HEK293 (cell line): ENCODE measurements around the gene UST.

Experiments
- CTCF ChIA-PET: fragments of 350-600 bp; formaldehyde crosslinking; extraction: SDS; loops from one replicate; lab custom pipeline; 2021; ENCODE audit warnings: antibody characterized with exemption; lab: Yijun Ruan, JAX
- POLR2A ChIA-PET: fragments of 300-600 bp; formaldehyde crosslinking; extraction: SDS; loops from one replicate; lab custom pipeline; 2020; ENCODE audit warnings: antibody characterized with exemption, inconsistent platforms; lab: Yijun Ruan, JAX
- H3K27ac ChIP-seq: fragments of 200-500 bp; sonication (Bioruptor generic); 2 replicates; pipeline ENCODE4 v1.5.1; 2014; ENCODE audit warnings: low read depth, low read length, control low read depth, inconsistent platforms; ENCODE audit errors: extremely low read depth
- H3K36me3 ChIP-seq, 2 experiments: fragments of 200-500 bp in 1 of 2; sonication (Bioruptor generic) in 1 of 2; 1 replicate in 1 of 2; 2 replicates in 1 of 2; pipeline ENCODE4 v1.5.1; 2014 to 2017; ENCODE audit warnings: inconsistent platforms in 2 of 2, low read length in 2 of 2; ENCODE audit not compliant: control insufficient read depth in 2 of 2, insufficient read depth in 1 of 2
- H3K4me1 ChIP-seq: fragments of 200-500 bp; sonication (Bioruptor generic); 2 replicates; pipeline ENCODE4 v1.5.1; 2014; ENCODE audit warnings: mild to moderate bottlenecking, low read length, inconsistent platforms; ENCODE audit not compliant: control insufficient read depth, insufficient read depth
- H3K4me3 ChIP-seq: 2 replicates; pipeline ENCODE4 v1.5.1; 2011; ENCODE audit warnings: low read depth, mild to moderate bottlenecking, control low read depth, low read length, moderate library complexity
- H3K9me3 ChIP-seq: fragments of 200-500 bp; sonication (Bioruptor generic); 2 replicates; pipeline ENCODE4 v1.5.1; 2014; ENCODE audit warnings: low read depth, low read length, inconsistent platforms; ENCODE audit not compliant: control insufficient read depth, insufficient read depth
- BCL11A ChIP-seq: fragments of 450-650 bp; formaldehyde crosslinking; IDR thresholded peaks from 2 replicates; pipeline ENCODE4 v1.5.1; 2016; ENCODE audit warnings: low read depth, missing biosample characterization, missing genetic modification characterization
- BCL11B ChIP-seq: fragments of 450-650 bp; formaldehyde crosslinking; IDR thresholded peaks from 2 replicates; pipeline ENCODE4 v1.5.1; 2016; ENCODE audit warnings: low read depth, missing biosample characterization, missing genetic modification characterization
- BCL6B ChIP-seq: fragments of 450-650 bp; formaldehyde crosslinking; IDR thresholded peaks from 2 replicates; pipeline ENCODE4 v1.5.1; 2017; ENCODE audit warnings: missing biosample characterization, missing genetic modification characterization
- GLI2 ChIP-seq: fragments of 450-650 bp; formaldehyde crosslinking; IDR thresholded peaks from 2 replicates; pipeline ENCODE4; 2017; ENCODE audit warnings: missing biosample characterization, missing genetic modification characterization, low read depth, borderline replicate concordance
- WT1 ChIP-seq: fragments of 450-650 bp; formaldehyde crosslinking; IDR thresholded peaks from 2 replicates; pipeline ENCODE4 v1.5.1; 2016; ENCODE audit warnings: missing biosample characterization, missing genetic modification characterization
- ZBTB21 ChIP-seq: fragments of 450-650 bp; formaldehyde crosslinking; IDR thresholded peaks from 2 replicates; pipeline ENCODE4 v1.5.1; 2017; ENCODE audit warnings: missing biosample characterization, missing genetic modification characterization
- ZFP3 ChIP-seq: fragments of 450-650 bp; formaldehyde crosslinking; IDR thresholded peaks from 2 replicates; pipeline ENCODE4 v1.5.1; 2016; ENCODE audit warnings: low read depth, missing biosample characterization, missing genetic modification characterization
- ZNF174 ChIP-seq: fragments of 450-650 bp; formaldehyde crosslinking; IDR thresholded peaks from 2 replicates; pipeline ENCODE4 v1.5.0; 2017; ENCODE audit warnings: missing biosample characterization, mild to moderate bottlenecking, missing genetic modification characterization
- ZNF266 ChIP-seq: fragments of 450-650 bp; formaldehyde crosslinking; IDR thresholded peaks from 2 replicates; pipeline ENCODE4 v1.5.1; 2016; ENCODE audit warnings: missing biosample characterization, missing genetic modification characterization, low read depth
- ZNF302 ChIP-seq: fragments of 450-650 bp; formaldehyde crosslinking; IDR thresholded peaks from 2 replicates; pipeline ENCODE4 v1.5.1; 2016; ENCODE audit warnings: missing biosample characterization, missing genetic modification characterization, low read depth
- ZNF513 ChIP-seq: fragments of 450-650 bp; IDR thresholded peaks from 2 replicates; pipeline ENCODE4 v1.5.1; 2018; ENCODE audit warnings: missing biosample characterization, missing genetic modification characterization
- ZNF560 ChIP-seq: fragments of 450-650 bp; formaldehyde crosslinking; IDR thresholded peaks from 2 replicates; pipeline ENCODE4 v1.5.1; 2017; ENCODE audit warnings: missing biosample characterization, missing genetic modification characterization, borderline replicate concordance
- ZNF610 ChIP-seq: fragments of 450-650 bp; formaldehyde crosslinking; IDR thresholded peaks from 2 replicates; pipeline ENCODE4 v1.5.1; 2016; ENCODE audit warnings: missing biosample characterization, missing genetic modification characterization, borderline replicate concordance
- ZSCAN5A ChIP-seq: fragments of 450-650 bp; formaldehyde crosslinking; IDR thresholded peaks from 2 replicates; pipeline ENCODE4 v1.5.1; 2016; ENCODE audit warnings: missing biosample characterization, missing genetic modification characterization
- TF ChIP-seq, protein P1 (sequence below): fragments of 450-650 bp; formaldehyde crosslinking; IDR thresholded peaks from 2 replicates; pipeline ENCODE4 v1.5.1; 2016; ENCODE audit warnings: missing biosample characterization, missing genetic modification characterization
- TF ChIP-seq, protein P2 (sequence below): fragments of 450-650 bp; formaldehyde crosslinking; conservative IDR thresholded peaks from 2 replicates; pipeline ENCODE4 v1.5.1; 2016; ENCODE audit warnings: low read depth, missing biosample characterization, missing genetic modification characterization
- TF ChIP-seq, protein P3 (sequence below): fragments of 450-650 bp; formaldehyde crosslinking; IDR thresholded peaks from 2 replicates; pipeline ENCODE4; 2016; ENCODE audit warnings: missing biosample characterization, missing genetic modification characterization
- TF ChIP-seq, protein P4 (sequence below): fragments of 450-650 bp; formaldehyde crosslinking; IDR thresholded peaks from 2 replicates; pipeline ENCODE4 v1.5.1; 2017; ENCODE audit warnings: missing biosample characterization, missing genetic modification characterization

Gene UST

DNA sequence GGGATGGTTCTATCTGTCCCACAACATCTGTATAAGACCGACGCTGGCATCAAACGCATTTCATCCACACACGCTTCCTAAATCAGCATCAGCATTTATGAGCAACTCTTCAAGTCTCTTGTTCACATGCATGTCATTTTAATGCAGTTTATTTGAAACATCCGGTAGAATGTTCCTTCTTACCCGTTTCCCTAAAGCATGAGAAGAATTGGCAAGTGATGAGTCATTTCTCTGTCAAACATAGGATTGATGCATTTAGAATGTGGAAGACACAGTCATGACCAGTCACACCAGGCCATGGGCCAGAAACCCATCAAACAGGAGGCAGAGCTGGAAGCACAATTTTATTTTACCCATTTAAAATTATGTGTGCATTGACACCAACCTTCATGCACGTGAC is 122.8 kb downstream of the UST start:
- ChIA-PET POLR2A (no interaction called here), CTCF (interaction anchor here (0.6 kb wide), 2 partner anchors 46 to 223 kb away, joined by 3 to 4 read pairs; no protein-coding TSS in a partner anchor)
- H3K4me3 ChIP-seq = no peak overlapping the region
- H3K4me1 ChIP-seq = peaks cover 16% of the 10 kb centered on the region
- TF ChIP-seq, protein P1, sequence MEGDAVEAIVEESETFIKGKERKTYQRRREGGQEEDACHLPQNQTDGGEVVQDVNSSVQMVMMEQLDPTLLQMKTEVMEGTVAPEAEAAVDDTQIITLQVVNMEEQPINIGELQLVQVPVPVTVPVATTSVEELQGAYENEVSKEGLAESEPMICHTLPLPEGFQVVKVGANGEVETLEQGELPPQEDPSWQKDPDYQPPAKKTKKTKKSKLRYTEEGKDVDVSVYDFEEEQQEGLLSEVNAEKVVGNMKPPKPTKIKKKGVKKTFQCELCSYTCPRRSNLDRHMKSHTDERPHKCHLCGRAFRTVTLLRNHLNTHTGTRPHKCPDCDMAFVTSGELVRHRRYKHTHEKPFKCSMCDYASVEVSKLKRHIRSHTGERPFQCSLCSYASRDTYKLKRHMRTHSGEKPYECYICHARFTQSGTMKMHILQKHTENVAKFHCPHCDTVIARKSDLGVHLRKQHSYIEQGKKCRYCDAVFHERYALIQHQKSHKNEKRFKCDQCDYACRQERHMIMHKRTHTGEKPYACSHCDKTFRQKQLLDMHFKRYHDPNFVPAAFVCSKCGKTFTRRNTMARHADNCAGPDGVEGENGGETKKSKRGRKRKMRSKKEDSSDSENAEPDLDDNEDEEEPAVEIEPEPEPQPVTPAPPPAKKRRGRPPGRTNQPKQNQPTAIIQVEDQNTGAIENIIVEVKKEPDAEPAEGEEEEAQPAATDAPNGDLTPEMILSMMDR = no peak
- TF ChIP-seq ZNF302 (no peak), WT1 (tag by site-specific recombination) (no peak), ZNF560 (tag by site-specific recombination) (no peak), GLI2 (tag by site-specific recombination) (no peak)
- TF ChIP-seq, protein P2, sequence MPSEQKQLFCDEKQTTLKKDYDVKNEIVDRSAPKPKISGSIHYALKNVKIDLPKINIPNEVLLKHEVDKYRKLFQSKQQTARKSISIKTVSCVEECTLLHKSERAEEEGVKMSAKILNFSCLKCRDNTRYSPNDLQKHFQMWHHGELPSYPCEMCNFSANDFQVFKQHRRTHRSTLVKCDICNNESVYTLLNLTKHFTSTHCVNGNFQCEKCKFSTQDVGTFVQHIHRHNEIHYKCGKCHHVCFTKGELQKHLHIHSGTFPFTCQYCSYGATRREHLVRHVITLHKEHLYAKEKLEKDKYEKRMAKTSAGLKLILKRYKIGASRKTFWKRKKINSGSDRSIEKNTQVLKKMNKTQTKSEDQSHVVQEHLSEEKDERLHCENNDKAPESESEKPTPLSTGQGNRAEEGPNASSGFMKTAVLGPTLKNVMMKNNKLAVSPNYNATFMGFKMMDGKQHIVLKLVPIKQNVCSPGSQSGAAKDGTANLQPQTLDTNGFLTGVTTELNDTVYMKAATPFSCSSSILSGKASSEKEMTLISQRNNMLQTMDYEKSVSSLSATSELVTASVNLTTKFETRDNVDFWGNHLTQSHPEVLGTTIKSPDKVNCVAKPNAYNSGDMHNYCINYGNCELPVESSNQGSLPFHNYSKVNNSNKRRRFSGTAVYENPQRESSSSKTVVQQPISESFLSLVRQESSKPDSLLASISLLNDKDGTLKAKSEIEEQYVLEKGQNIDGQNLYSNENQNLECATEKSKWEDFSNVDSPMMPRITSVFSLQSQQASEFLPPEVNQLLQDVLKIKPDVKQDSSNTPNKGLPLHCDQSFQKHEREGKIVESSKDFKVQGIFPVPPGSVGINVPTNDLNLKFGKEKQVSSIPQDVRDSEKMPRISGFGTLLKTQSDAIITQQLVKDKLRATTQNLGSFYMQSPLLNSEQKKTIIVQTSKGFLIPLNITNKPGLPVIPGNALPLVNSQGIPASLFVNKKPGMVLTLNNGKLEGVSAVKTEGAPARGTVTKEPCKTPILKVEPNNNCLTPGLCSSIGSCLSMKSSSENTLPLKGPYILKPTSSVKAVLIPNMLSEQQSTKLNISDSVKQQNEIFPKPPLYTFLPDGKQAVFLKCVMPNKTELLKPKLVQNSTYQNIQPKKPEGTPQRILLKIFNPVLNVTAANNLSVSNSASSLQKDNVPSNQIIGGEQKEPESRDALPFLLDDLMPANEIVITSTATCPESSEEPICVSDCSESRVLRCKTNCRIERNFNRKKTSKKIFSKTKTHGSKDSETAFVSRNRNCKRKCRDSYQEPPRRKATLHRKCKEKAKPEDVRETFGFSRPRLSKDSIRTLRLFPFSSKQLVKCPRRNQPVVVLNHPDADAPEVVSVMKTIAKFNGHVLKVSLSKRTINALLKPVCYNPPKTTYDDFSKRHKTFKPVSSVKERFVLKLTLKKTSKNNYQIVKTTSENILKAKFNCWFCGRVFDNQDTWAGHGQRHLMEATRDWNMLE (tag by site-specific recombination) = no peak
- H3K36me3 ChIP-seq = no peaks in the 10 kb centered on the region
- no peaks in the 10 kb centered on the region for H3K9me3 ChIP-seq
- H3K27ac ChIP-seq = no peak overlapping the region

DNA sequence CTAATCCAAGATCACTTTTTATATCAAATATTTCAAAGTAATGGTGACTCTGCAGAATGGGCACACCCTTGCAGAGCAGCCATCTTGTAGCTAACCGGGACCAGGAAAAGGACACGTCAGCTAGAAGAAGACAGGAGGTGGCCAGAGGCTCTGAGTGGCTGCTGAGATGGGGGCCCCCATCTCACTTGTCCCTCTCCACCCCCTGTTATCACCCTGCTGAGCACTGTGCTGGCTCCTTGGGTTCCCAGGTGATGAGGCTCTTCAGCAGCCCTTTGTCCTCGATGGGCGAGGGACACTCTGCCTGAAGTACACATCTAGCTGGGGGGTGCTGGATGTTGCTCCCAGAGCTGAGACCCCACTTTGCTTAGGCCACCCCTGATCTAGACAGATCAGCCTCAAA is 126.3 kb downstream of the UST start:
- Histone ChIP-seq H3K4me1 (peaks cover 17% of the 10 kb centered on the region), H3K36me3 (no peaks in the 10 kb centered on the region), H3K27ac (no peak overlapping the region), H3K4me3 (no peak overlapping the region), H3K9me3 (no peaks in the 10 kb centered on the region)
- ChIA-PET POLR2A (no interaction called here), CTCF (interaction anchor here (1.0 kb wide), 1 partner anchor 51 kb away, joined by 3 read pairs; no protein-coding TSS in a partner anchor)
- TF ChIP-seq ZNF513 (no peak), ZNF610 (tag by site-specific recombination) (no peak), BCL6B (no peak), ZBTB21 (tag by site-specific recombination) (no peak), ZFP3 (no peak), BCL11A (no peak), BCL11B (tag by site-specific recombination) (no peak), ZSCAN5A (tag by site-specific recombination) (no peak), ZNF174 (tag by site-specific recombination) (no peak), ZNF266 (tag by site-specific recombination) (no peak)
- TF ChIP-seq, protein P3, sequence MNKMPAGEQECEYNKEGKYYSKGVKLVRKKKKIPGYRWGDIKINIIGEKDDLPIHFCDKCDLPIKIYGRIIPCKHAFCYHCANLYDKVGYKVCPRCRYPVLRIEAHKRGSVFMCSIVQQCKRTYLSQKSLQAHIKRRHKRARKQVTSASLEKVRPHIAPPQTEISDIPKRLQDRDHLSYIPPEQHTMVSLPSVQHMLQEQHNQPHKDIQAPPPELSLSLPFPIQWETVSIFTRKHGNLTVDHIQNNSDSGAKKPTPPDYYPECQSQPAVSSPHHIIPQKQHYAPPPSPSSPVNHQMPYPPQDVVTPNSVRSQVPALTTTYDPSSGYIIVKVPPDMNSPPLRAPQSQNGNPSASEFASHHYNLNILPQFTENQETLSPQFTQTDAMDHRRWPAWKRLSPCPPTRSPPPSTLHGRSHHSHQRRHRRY (tag by site-specific recombination) = no peak
- TF ChIP-seq, protein P4, sequence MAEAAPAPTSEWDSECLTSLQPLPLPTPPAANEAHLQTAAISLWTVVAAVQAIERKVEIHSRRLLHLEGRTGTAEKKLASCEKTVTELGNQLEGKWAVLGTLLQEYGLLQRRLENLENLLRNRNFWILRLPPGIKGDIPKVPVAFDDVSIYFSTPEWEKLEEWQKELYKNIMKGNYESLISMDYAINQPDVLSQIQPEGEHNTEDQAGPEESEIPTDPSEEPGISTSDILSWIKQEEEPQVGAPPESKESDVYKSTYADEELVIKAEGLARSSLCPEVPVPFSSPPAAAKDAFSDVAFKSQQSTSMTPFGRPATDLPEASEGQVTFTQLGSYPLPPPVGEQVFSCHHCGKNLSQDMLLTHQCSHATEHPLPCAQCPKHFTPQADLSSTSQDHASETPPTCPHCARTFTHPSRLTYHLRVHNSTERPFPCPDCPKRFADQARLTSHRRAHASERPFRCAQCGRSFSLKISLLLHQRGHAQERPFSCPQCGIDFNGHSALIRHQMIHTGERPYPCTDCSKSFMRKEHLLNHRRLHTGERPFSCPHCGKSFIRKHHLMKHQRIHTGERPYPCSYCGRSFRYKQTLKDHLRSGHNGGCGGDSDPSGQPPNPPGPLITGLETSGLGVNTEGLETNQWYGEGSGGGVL = no peak
